HFFc6 (cell line): ENCODE results near the gene STXBP1. TPM values are rescaled to one million over a fixed set of nuclear protein-coding genes. Genes with fewer than 3 reads are reported as not detected.
A peak's percentile ranks its signal among the peaks of the same experiment; 100 is the strongest.

Experiments used
- DNase-seq: peaks from one replicate; pipeline ENCODE4 v3.0.0-alpha.2; 2018
- H3K27ac Mint-ChIP-seq: 2 replicates; pipeline ENCODE4 v1.8.0; 2020; ENCODE audit warnings: mild to moderate bottlenecking, mixed read lengths
- H3K27me3 Mint-ChIP-seq: 2 replicates; pipeline ENCODE4 v1.8.0; 2021; ENCODE audit warnings: mild to moderate bottlenecking, moderate library complexity, mixed read lengths; ENCODE audit not compliant: insufficient read depth
- H3K36me3 Mint-ChIP-seq: 2 replicates; pipeline ENCODE4 v1.8.0; 2021; ENCODE audit warnings: low read depth, mixed read lengths
- H3K4me1 Mint-ChIP-seq: 2 replicates; pipeline ENCODE4 v1.8.0; 2020; ENCODE audit warnings: low read depth, mixed read lengths
- H3K4me3 Mint-ChIP-seq: 2 replicates; pipeline ENCODE4 v1.8.0; 2020; ENCODE audit warnings: mild to moderate bottlenecking, moderate library complexity, mixed read lengths
- H3K9me3 Mint-ChIP-seq: 2 replicates; pipeline ENCODE4 v1.8.0; 2020; ENCODE audit warnings: mild to moderate bottlenecking, mixed read lengths
- total RNA-seq, 6 experiments: library from RNA; stranded (reverse); fragmentation: NEBNext Ultra II Directional; extraction: Animal tissue kit (Norgen Biotek cat#: 25700); gene quantifications; 2 replicates in 1 of 6; 3 replicates in 5 of 6; pipeline ENCODE4 v1.2.3, GENCODE V29; 2021
- TF ChIP-seq, protein P1 (sequence below): fragments of 200-600 bp; sonication (generic); IDR thresholded peaks from 2 replicates; pipeline ENCODE4 v1.5.0; 2021; ENCODE audit warnings: antibody characterized with exemption, mild to moderate bottlenecking

The STXBP1 gene
- total RNA-seq, 6 experiments from 2014 or later: 61.9 to 90.7 (median 73.6) TPM

DNA sequence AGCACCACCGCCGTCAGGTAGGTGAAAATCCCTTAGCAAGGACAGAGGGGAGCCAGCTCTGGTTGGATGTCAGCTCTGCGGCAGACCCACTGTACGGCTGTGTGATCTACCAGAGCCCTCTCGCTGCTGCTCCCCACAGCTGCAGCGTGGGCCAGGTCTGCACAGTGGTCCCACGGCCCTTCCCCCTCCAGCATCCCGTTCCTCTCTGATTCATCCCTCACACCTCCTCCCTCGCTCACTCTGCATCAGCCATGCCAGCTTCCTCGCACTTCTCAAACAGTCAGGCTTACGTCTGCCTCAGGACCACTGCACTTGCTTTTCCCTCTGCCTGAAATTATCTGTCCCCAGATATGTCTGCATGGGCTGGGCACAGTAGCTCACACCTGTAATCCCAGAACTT, 68.1 kb downstream of the STXBP1 start:
- Mint-ChIP-seq H3K4me3 (no peak overlapping the region), H3K9me3 (no peaks in the 10 kb centered on the region), H3K27me3 (peaks cover 3% of the 10 kb centered on the region), H3K27ac (no peak overlapping the region), H3K36me3 (peaks cover 56% of the 10 kb centered on the region), H3K4me1 (peaks cover 28% of the 10 kb centered on the region)
- TF ChIP-seq, protein P1, sequence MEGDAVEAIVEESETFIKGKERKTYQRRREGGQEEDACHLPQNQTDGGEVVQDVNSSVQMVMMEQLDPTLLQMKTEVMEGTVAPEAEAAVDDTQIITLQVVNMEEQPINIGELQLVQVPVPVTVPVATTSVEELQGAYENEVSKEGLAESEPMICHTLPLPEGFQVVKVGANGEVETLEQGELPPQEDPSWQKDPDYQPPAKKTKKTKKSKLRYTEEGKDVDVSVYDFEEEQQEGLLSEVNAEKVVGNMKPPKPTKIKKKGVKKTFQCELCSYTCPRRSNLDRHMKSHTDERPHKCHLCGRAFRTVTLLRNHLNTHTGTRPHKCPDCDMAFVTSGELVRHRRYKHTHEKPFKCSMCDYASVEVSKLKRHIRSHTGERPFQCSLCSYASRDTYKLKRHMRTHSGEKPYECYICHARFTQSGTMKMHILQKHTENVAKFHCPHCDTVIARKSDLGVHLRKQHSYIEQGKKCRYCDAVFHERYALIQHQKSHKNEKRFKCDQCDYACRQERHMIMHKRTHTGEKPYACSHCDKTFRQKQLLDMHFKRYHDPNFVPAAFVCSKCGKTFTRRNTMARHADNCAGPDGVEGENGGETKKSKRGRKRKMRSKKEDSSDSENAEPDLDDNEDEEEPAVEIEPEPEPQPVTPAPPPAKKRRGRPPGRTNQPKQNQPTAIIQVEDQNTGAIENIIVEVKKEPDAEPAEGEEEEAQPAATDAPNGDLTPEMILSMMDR: no peak
- no peak for DNase-seq

DNA sequence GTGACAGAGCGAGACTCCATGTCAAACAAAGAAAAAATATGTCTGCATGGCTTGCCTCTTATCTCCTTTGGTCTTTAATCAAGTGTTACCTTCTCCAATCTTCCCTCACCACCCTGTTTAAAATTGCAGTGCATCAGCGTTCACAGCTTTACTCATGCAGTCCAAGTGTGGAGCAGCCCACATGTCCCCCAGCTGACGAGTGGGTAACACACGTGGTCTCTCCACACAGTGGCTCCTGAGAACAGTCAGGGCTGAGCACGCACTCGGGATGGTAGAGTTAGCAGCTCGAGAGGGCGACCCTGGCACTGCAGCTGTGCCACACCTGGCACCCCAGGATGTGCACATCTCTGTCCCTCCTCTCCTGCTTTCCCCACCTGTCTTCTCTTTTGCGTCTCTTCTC, 68.8 kb downstream of the STXBP1 start:
- Mint-ChIP-seq H3K4me1 (peaks cover 32% of the 10 kb centered on the region), H3K27ac (peak overlapping the region; percentile 5; the same call in 1 of the 2 replicates), H3K27me3 (peaks cover 3% of the 10 kb centered on the region), H3K9me3 (no peaks in the 10 kb centered on the region), H3K4me3 (no peak overlapping the region), H3K36me3 (peaks cover 52% of the 10 kb centered on the region)
- TF ChIP-seq, protein P1: no peak
- no peak for DNase-seq

DNA sequence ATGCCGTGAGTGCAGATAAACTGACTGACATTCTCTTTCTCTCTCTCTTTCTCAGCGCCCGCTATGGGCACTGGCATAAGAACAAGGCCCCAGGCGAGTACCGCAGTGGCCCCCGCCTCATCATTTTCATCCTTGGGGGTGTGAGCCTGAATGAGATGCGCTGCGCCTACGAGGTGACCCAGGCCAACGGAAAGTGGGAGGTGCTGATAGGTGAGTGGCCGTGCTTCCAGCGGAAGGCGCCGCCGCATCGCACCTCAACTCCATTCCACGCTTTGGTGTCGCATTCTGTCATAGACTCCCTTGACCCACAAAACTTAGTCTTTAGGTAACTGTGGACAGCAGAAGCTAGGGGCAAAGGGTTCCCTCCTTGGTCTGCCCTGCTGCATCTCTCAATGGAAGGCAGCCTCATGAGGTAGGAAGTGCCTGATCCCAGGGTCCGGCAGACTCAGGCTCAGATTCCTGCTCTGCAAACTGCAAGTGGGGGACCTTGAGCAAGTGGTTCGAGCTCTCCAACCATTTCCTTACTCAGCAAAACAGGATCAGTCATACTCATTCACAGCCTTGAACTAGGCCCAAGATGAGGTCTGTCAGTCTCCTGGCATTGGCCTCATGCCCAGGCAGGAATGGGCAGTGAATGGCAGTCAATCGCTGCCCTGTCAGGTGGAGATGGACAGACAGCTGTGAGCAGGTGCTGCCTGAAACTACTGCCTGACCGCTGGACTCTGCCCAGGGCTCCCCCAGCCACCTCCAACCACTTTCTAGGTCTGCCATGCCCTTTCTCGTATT, 70.5 kb downstream of the STXBP1 start:
- Mint-ChIP-seq H3K4me3 (no peak overlapping the region), H3K27ac (peak overlapping the region; percentile 97), H3K36me3 (peaks cover 42% of the 10 kb centered on the region), H3K4me1 (peaks cover 39% of the 10 kb centered on the region), H3K9me3 (no peaks in the 10 kb centered on the region), H3K27me3 (peaks cover 3% of the 10 kb centered on the region)
- TF ChIP-seq, protein P1: no peak
- no peak for DNase-seq

DNA sequence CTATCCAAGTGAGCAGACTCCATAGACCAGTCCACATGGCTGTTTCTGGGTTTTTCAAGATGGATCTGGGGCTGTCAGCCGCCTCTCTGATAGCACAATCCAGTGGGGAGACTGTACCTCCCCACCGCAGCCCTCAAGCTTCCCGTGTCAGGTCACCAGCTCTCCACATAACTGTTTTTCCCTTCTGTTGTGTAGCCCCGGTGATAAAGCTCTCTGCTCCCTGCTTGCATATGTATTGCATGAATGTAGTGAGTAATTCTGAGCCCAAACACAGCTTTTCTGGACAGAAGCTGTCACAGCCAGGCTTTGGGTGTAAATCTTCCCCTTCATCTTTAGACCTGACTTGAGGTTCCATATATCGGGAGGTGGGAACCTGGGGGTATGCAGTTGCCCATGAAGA, 71.6 kb downstream of the STXBP1 start:
- H3K4me3 Mint-ChIP-seq: peak overlapping the region; percentile 80; the same call in 1 of the 2 replicates

DNA sequence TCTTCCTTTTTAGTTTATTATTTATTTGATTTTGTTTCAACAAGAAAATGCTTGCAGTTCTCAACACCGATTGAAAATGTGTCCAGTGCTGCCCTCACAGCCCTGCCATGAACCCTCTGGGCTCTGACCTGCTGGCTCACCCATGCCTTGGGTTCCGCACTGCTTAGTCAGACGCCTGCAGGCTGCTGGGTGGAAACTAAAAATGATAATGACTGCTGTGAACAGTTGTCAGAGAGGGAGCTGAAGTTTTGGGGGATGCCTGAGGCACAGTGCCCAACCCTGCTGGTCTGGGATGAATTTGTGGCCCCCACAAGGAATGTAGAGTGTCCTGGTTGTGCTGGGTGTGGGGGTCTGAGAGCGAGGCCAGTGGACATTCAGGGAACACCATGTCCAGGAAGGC, 72.5 kb downstream of the STXBP1 start:
- Mint-ChIP-seq H3K27ac (peak overlapping the region; percentile 97), H3K27me3 (peaks cover 3% of the 10 kb centered on the region), H3K9me3 (no peaks in the 10 kb centered on the region), H3K4me1 (peaks cover 39% of the 10 kb centered on the region), H3K4me3 (peak overlapping the region; percentile 80), H3K36me3 (peaks cover 45% of the 10 kb centered on the region)
- DNase-seq: peak; percentile 80
- TF ChIP-seq, protein P1: no peak; the same call in 1 of the 2 replicates

More for the DNA sequence above, 71.6 kb downstream of the STXBP1 start:
- peaks cover 48% of the 10 kb centered on the region for H3K36me3 Mint-ChIP-seq
- H3K9me3 Mint-ChIP-seq: no peaks in the 10 kb centered on the region
- peak; percentile 87 for DNase-seq
- TF ChIP-seq, protein P1: no peak
- peaks cover 3% of the 10 kb centered on the region for H3K27me3 Mint-ChIP-seq
- peaks cover 39% of the 10 kb centered on the region for H3K4me1 Mint-ChIP-seq
- peak overlapping the region; percentile 97 for H3K27ac Mint-ChIP-seq
